ENCODE data around the gene DSCAML1. TPM values are rescaled to one million over a fixed set of nuclear protein-coding genes. Genes with fewer than 3 reads are reported as not detected.

Gene DSCAML1
- total RNA-seq, 4 donors from 2014 or later, result 0.20 to 1.1 (median 0.36) TPM

DNA sequence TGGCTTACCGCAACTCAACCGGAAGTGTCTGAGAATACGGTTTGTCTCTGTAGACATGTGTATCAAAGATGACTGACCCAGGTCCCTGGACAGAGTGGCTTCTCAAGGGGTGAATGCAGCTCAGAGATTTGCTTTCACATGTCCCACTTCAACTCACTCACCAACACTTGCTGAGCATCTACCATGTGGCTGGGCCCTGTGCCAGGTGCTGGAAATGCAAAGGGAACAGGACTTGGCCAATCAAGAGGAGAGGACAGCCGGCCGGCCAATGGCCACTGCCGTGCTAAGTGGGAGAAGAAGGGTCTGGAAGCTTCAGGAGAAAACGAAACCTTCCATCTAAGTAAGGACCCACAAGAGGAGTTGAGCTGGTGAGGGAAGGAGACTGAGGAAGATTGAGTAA, 318.1 kb downstream of the DSCAML1 start:
- no peak for TF ChIP-seq POLR2A (IDR thresholded peaks at IDR 0.05)
- Histone ChIP-seq H3K27me3 (peaks cover 0 to 4% of the 10 kb centered on the region in 2 donors), H3K9me3 (no peaks in the 10 kb centered on the region), H3K4me1 (peaks cover 0 to 3% (median 0%) of the 10 kb centered on the region in 4 donors), H3K27ac (no peak overlapping the region), H3K4me3 (no peak overlapping the region), H3K36me3 (no peaks in the 10 kb centered on the region)
- DNase-seq (ENCODE audit: low spot score in 2 of 2), result no peak
- 82 to 83% methylated on average over 7 of the region's 7 CpGs for WGBS, 2 donors

DNA sequence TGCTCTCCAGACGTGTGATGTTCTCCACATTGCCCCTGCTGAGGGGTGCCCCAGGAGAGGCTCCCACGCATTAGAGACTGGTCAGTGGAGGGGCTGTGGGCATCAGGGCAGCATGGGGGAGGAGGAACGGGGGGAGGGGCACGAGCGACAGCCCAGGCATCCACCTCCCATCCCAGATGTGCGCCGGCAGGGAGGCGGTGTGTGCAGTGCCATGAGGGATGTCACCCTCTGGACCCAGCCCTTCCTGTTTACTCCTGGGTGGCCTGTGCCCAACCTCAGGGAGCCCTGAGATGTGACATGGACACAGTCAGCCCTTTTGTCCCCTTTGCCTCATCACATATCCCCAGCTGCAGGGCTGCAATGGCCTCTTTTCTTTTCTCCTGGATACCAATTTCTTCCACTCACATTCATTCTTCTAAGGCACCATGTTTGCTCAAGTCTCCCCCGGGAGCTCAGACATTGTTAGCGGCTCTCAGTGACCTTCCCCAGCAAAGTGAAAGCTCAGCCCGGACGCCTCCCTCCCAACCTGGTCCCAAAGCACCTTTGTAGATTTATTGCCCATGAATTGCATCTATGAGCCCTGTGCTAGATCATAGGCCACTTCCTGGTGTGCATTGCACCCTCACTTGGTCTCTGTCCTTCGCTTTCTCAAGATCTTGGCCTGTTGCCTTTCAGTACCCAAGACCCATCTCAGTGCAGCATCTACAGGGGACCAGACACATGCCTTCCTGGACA, 318.7 kb downstream of the DSCAML1 start:
- no peak overlapping the region for H3K4me3 ChIP-seq
- WGBS, 2 donors, result 77 to 81% methylated on average over 13 of the region's 13 CpGs
- no peaks in the 10 kb centered on the region for H3K9me3 ChIP-seq
- H3K27me3 ChIP-seq, result peaks cover 0 to 4% of the 10 kb centered on the region in 2 donors
- DNase-seq (ENCODE audit: low spot score in 2 of 2), result no peak
- H3K27ac ChIP-seq, result no peak overlapping the region
- TF ChIP-seq POLR2A (IDR thresholded peaks at IDR 0.05), result no peak
- TF ChIP-seq EP300 (IDR thresholded peaks at IDR 0.05), result no peak
- TF ChIP-seq, protein P1, sequence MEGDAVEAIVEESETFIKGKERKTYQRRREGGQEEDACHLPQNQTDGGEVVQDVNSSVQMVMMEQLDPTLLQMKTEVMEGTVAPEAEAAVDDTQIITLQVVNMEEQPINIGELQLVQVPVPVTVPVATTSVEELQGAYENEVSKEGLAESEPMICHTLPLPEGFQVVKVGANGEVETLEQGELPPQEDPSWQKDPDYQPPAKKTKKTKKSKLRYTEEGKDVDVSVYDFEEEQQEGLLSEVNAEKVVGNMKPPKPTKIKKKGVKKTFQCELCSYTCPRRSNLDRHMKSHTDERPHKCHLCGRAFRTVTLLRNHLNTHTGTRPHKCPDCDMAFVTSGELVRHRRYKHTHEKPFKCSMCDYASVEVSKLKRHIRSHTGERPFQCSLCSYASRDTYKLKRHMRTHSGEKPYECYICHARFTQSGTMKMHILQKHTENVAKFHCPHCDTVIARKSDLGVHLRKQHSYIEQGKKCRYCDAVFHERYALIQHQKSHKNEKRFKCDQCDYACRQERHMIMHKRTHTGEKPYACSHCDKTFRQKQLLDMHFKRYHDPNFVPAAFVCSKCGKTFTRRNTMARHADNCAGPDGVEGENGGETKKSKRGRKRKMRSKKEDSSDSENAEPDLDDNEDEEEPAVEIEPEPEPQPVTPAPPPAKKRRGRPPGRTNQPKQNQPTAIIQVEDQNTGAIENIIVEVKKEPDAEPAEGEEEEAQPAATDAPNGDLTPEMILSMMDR (IDR thresholded peaks at IDR 0.05), result no peak
- no peaks in the 10 kb centered on the region for H3K4me1 ChIP-seq
- no peaks in the 10 kb centered on the region for H3K36me3 ChIP-seq

DNA sequence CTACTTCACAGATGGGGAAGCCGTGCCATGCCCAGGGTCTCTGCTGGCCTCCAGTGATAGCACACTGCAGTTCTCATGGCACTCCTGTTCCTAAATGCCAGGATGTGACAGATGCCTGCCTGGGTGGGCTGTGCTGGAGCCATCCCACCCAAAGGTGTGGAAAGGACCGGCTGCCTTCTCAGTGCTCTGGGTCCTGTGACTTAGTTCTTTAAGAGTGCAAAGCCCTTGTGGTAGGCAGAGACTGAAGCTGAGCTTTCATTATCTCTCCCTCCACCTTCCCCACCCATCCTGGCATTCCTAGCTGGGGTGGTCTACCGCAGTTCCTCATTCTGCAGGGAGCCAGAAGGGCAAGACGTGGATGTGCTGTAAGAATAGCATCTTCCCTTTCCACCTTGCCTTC, 319.3 kb downstream of the DSCAML1 start:
- WGBS, 2 donors, result 67 to 72% methylated on average over 4 of the region's 4 CpGs
- DNase-seq (ENCODE audit: low spot score in 2 of 2), result no peak
- no peaks in the 10 kb centered on the region for H3K36me3 ChIP-seq
- no peak overlapping the region for H3K4me3 ChIP-seq
- TF ChIP-seq POLR2A (IDR thresholded peaks at IDR 0.05) (no peak), EP300 (IDR thresholded peaks at IDR 0.05) (no peak)
- TF ChIP-seq, protein P1 (IDR thresholded peaks at IDR 0.05), result no peak
- peaks cover 0 to 4% of the 10 kb centered on the region in 2 donors for H3K27me3 ChIP-seq
- H3K4me1 ChIP-seq, result no peaks in the 10 kb centered on the region
- no peak overlapping the region for H3K27ac ChIP-seq
- no peaks in the 10 kb centered on the region for H3K9me3 ChIP-seq

DNA sequence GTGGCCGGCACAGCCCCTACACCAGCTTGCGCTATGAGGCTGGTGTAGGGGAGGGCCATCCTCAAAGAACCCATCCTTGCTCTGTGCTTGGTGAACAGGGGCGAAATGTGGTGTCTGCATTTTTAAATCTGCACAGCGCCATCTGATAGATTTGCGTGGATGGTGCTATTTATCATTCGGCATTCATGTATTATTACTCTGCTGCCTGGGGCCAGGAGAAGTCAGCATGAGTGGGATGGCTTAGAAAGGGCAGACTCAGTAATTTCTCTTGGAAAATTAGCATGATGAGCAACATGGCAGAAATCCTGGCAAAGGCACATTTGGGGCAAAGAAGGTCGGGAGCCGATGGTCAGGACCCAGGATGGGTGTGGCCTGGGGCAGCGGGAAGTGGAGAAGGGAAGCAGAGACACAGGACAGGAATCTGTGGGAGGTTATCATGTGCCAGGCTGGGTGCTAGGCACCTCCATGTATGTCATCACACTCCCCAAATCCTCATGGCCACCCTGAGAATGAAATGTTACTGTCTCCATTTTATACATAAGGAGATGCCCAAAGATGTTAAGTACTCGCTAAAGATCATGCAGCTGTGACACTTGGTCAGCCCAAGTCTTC, 320.4 kb downstream of the DSCAML1 start:
- H3K27me3 ChIP-seq, result peaks cover 0 to 4% of the 10 kb centered on the region in 2 donors
- H3K27ac ChIP-seq, result no peak overlapping the region
- H3K4me1 ChIP-seq, result no peaks in the 10 kb centered on the region
- WGBS, 2 donors, result 65 to 73% methylated on average over 10 of the region's 10 CpGs
- no peak for DNase-seq (ENCODE audit: low spot score in 2 of 2)
- H3K36me3 ChIP-seq, result no peaks in the 10 kb centered on the region
- TF ChIP-seq POLR2A (IDR thresholded peaks at IDR 0.05), result no peak
- TF ChIP-seq EP300 (IDR thresholded peaks at IDR 0.05), result no peak
- TF ChIP-seq, protein P1 (IDR thresholded peaks at IDR 0.05), result no peak
- H3K9me3 ChIP-seq, result no peaks in the 10 kb centered on the region
- no peak overlapping the region for H3K4me3 ChIP-seq

DNA sequence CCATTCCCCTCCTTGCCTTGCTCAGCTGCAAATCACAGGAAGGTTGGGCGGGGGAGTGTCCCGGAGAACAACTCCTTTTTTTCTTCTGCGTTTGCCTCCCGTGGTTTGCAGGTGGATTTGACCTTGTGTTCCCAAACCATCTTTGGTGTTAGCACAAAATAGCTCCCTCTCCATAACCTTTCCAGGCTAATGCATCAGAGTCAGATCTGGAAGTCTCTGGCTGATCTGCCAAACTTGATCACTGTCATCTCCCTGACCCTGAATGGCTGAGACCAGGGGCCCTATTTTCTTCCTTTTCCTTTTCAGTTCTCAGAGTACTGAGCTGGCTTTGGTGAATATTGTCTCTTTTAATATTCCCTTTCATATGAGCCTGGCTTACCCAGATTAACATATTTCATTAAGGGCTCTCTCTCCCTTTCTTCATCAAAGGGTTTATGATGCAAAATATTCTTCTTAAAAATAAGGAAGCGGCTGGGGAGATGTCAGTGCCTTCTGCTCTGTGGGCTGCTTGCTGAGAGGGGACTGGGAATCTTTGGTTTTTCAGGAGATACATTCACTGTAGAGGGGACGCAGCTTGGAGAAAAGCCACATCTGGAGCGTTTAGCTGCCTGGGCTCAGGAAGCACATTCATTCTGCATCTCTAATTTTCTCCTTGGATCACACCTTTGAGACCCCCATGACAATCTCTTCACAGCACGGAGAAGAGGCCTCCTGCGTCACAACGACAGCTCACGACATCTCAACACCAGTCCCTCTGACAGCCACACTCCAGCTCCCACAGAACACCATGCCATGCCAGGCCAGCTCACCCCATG, 321.1 kb downstream of the DSCAML1 start:
- no peaks in the 10 kb centered on the region for H3K36me3 ChIP-seq
- 72 to 75% methylated on average over 11 of the region's 11 CpGs for WGBS, 2 donors

More for the DNA sequence above, 321.1 kb downstream of the DSCAML1 start:
- Histone ChIP-seq H3K27ac (no peak overlapping the region), H3K4me1 (no peaks in the 10 kb centered on the region), H3K4me3 (no peak overlapping the region), H3K27me3 (peaks cover 0 to 4% of the 10 kb centered on the region in 2 donors), H3K9me3 (no peaks in the 10 kb centered on the region)
- TF ChIP-seq, protein P1 (IDR thresholded peaks at IDR 0.05), result no peak
- TF ChIP-seq POLR2A (IDR thresholded peaks at IDR 0.05) (no peak), EP300 (IDR thresholded peaks at IDR 0.05) (no peak)
- no peak for DNase-seq (ENCODE audit: low spot score in 2 of 2)

All from tibial nerve (tissue), 4 donors.